HG03196 (cell line): ENCODE measurements around the gene VWA5B2.

Experiments used
- ATAC-seq: cut with Tn5 transposase; IDR thresholded peaks from one replicate; pipeline ENCODE4 v1.9.1; 2021; ENCODE audit not compliant: unreplicated experiment

The VWA5B2 gene

GRCh38 chr3:184272269-184272668, 42.9 kb downstream of the VWA5B2 start:
- ATAC-seq = no peak

- ATAC-seq = no peak
Observed at GRCh38 chr3:184275381-184275701, 46.0 kb downstream of the VWA5B2 start.

GRCh38 chr3:184275961-184276910, 46.9 kb downstream of the VWA5B2 start, which contains the start of gene ECE2:
Gene ECE2 (plus strand): TSS chr3:184276022. CDS start chr3:184276154, 132 bp downstream.
- ATAC-seq = no peak

GRCh38 chr3:184277366-184277765, 48.0 kb downstream of the VWA5B2 start:
- no peak for ATAC-seq

- ATAC-seq = no peak
Observed at GRCh38 chr3:184282941-184283340, 53.6 kb downstream of the VWA5B2 start.

GRCh38 chr3:184283681-184284080, 54.3 kb downstream of the VWA5B2 start:
- no peak for ATAC-seq

GRCh38 chr3:184284696-184285095, 55.3 kb downstream of the VWA5B2 start:
- ATAC-seq = no peak

- ATAC-seq = no peak
Observed at GRCh38 chr3:184289426-184289938, 60.1 kb downstream of the VWA5B2 start.

GRCh38 chr3:184290331-184290730, 60.9 kb downstream of the VWA5B2 start:
- no peak for ATAC-seq

- no peak for ATAC-seq
Observed at GRCh38 chr3:184291044-184291737, 61.8 kb downstream of the VWA5B2 start.
